Hepatocyte (in vitro differentiated cells): Measurements from ENCODE around the gene IL1RAPL2. TPM values are rescaled to one million over a fixed set of nuclear protein-coding genes. Genes with fewer than 3 reads are reported as not detected.

Source experiments
- DNase-seq: peaks from one replicate; pipeline ENCODE4 v3.0.0-alpha.2; 2016; ENCODE audit warnings: low spot score
- H2AFZ ChIP-seq: fragments of 200-600 bp; sonication (generic); 2 replicates; pipeline ENCODE4 v1.6.0; 2016; ENCODE audit warnings: antibody characterized with exemption, mild to moderate bottlenecking
- H3K27ac ChIP-seq: fragments of 200-600 bp; sonication (generic); 2 replicates; pipeline ENCODE4 v1.5.1; 2016; ENCODE audit warnings: mild to moderate bottlenecking
- H3K27me3 ChIP-seq: fragments of 200-600 bp; sonication (generic); 2 replicates; pipeline ENCODE4 v1.6.1; 2016
- H3K36me3 ChIP-seq: fragments of 200-600 bp; sonication (generic); replicated peaks from 2 replicates; pipeline ENCODE4 v1.5.1; 2016; ENCODE audit warnings: low read depth; ENCODE audit not compliant: insufficient read depth
- H3K4me1 ChIP-seq: fragments of 200-600 bp; sonication (generic); 2 replicates; pipeline ENCODE4 v1.5.1; 2016; ENCODE audit warnings: mild to moderate bottlenecking, moderate library complexity; ENCODE audit not compliant: insufficient read depth
- H3K4me2 ChIP-seq: fragments of 200-600 bp; sonication (generic); 2 replicates; pipeline ENCODE4 v1.6.0; 2016
- H3K4me3 ChIP-seq: fragments of 200-600 bp; sonication (generic); 2 replicates; pipeline ENCODE4 v1.5.1; 2016; ENCODE audit warnings: mild to moderate bottlenecking
- H3K79me2 ChIP-seq: fragments of 200-600 bp; sonication (generic); 2 replicates; pipeline ENCODE4 v1.6.0; 2017; ENCODE audit warnings: mild to moderate bottlenecking
- H3K9me2 ChIP-seq: fragments of 200-600 bp; sonication (generic); replicated peaks from 2 replicates; pipeline ENCODE4 v1.6.0; 2017; ENCODE audit warnings: mild to moderate bottlenecking; ENCODE audit not compliant: insufficient read depth
- H3K9me3 ChIP-seq: fragments of 200-600 bp; sonication (generic); 2 replicates; pipeline ENCODE4 v1.5.1; 2016; ENCODE audit warnings: low read depth, mild to moderate bottlenecking
- H4K20me1 ChIP-seq: fragments of 200-600 bp; sonication (generic); 2 replicates; pipeline ENCODE4 v1.6.0; 2016; ENCODE audit warnings: mild to moderate bottlenecking; ENCODE audit not compliant: insufficient read depth, poor library complexity, severe bottlenecking
- CTCF ChIP-seq: fragments of 200-600 bp; sonication (generic); IDR thresholded peaks from 2 replicates; pipeline ENCODE4 v1.5.1; 2016; ENCODE audit warnings: antibody characterized with exemption, mild to moderate bottlenecking; ENCODE audit not compliant: poor library complexity
- EZH2 ChIP-seq: fragments of 200-600 bp; sonication (generic); IDR thresholded peaks from 2 replicates; pipeline ENCODE4 v1.6.1; 2016; ENCODE audit warnings: antibody characterized with exemption, mild to moderate bottlenecking, borderline replicate concordance
- EZH2phosphoT487 ChIP-seq: fragments of 200-600 bp; sonication (generic); IDR thresholded peaks from one replicate; pipeline ENCODE4 v1.6.1; 2018; ENCODE audit warnings: antibody characterized with exemption, mild to moderate bottlenecking, low read depth, moderate library complexity; ENCODE audit not compliant: unreplicated experiment, severe bottlenecking
- WGBS: methylation state at CpG from one replicate; pipeline ENCODE4 v1.1.6; 2016; ENCODE audit warnings: low lambda C conversion rate; ENCODE audit errors: missing lambda C conversion rate; 5-methylcytosine and 5-hydroxymethylcytosine counted together
- polyA plus RNA-seq: library from polyadenylated mRNA; unstranded; fragments of >200 nt; fragmentation: Nextera tagmentation; extraction: Ambion mirVana; gene quantifications from 2 replicates; pipeline ENCODE4 v1.2.1, GENCODE V29; 2016
- total RNA-seq: library from RNA; depleted of rRNA; stranded (reverse); fragments of >200 nt; gene quantifications from 2 replicates; pipeline ENCODE4 v1.2.3, GENCODE V29; 2014

The IL1RAPL2 gene
- total and polyA plus RNA-seq, 2 experiments from 2014 or later = 0.40 TPM; not detected in 1

- no peaks in the 10 kb centered on the region for H3K9me2 ChIP-seq
- H4K20me1 ChIP-seq = no peaks in the 10 kb centered on the region
- H3K27ac ChIP-seq = no peak overlapping the region
- H3K36me3 ChIP-seq = no peaks in the 10 kb centered on the region
- DNase-seq = no peak
- H2AFZ ChIP-seq = no peak overlapping the region
- TF ChIP-seq EZH2 (no peak), CTCF (no peak), EZH2phosphoT487 (no peak)
- no peak overlapping the region for H3K4me3 ChIP-seq
- no peak overlapping the region for H3K4me2 ChIP-seq
- H3K9me3 ChIP-seq = no peaks in the 10 kb centered on the region
- H3K4me1 ChIP-seq = no peaks in the 10 kb centered on the region
- no peaks in the 10 kb centered on the region for H3K27me3 ChIP-seq
- no peaks in the 10 kb centered on the region for H3K79me2 ChIP-seq
These were observed 387.3 kb downstream of the IL1RAPL2 start for GRCh38 chrX:104953251-104953650.

- WGBS = 52% methylated on average over 1 of the region's 1 CpG
- H3K9me3 ChIP-seq = no peaks in the 10 kb centered on the region
- TF ChIP-seq CTCF (no peak), EZH2 (no peak), EZH2phosphoT487 (no peak)
- no peak overlapping the region for H2AFZ ChIP-seq
- no peak overlapping the region for H3K27ac ChIP-seq
- H3K4me1 ChIP-seq = no peaks in the 10 kb centered on the region
- no peaks in the 10 kb centered on the region for H3K36me3 ChIP-seq
- no peak overlapping the region for H3K4me3 ChIP-seq
- no peak for DNase-seq
- no peaks in the 10 kb centered on the region for H3K9me2 ChIP-seq
- H4K20me1 ChIP-seq = no peaks in the 10 kb centered on the region
- H3K79me2 ChIP-seq = no peaks in the 10 kb centered on the region
- no peak overlapping the region for H3K4me2 ChIP-seq
- no peaks in the 10 kb centered on the region for H3K27me3 ChIP-seq
These were observed 395.9 kb downstream of the IL1RAPL2 start for GRCh38 chrX:104961926-104962325.

- H3K4me3 ChIP-seq = no peak overlapping the region
- H3K9me3 ChIP-seq = no peaks in the 10 kb centered on the region
- H3K4me1 ChIP-seq = no peaks in the 10 kb centered on the region
- no peaks in the 10 kb centered on the region for H3K27me3 ChIP-seq
- H3K4me2 ChIP-seq = no peak overlapping the region
- H3K9me2 ChIP-seq = no peaks in the 10 kb centered on the region
- no peak for DNase-seq
- H4K20me1 ChIP-seq = no peaks in the 10 kb centered on the region
- H3K36me3 ChIP-seq = no peaks in the 10 kb centered on the region
- H3K27ac ChIP-seq = no peak overlapping the region
- no peak overlapping the region for H2AFZ ChIP-seq
- no peaks in the 10 kb centered on the region for H3K79me2 ChIP-seq
- TF ChIP-seq EZH2 = no peak
- TF ChIP-seq EZH2phosphoT487 = no peak
- TF ChIP-seq CTCF = no peak
These were observed 402.2 kb downstream of the IL1RAPL2 start for GRCh38 chrX:104968241-104968640.

GRCh38 chrX:104972737-104973136, 406.7 kb downstream of the IL1RAPL2 start:
- H3K4me2 ChIP-seq = no peak overlapping the region
- no peak for DNase-seq
- no peak overlapping the region for H2AFZ ChIP-seq
- no peaks in the 10 kb centered on the region for H3K9me3 ChIP-seq
- no peaks in the 10 kb centered on the region for H3K4me1 ChIP-seq
- no peaks in the 10 kb centered on the region for H3K36me3 ChIP-seq
- no peaks in the 10 kb centered on the region for H3K27me3 ChIP-seq
- no peak for TF ChIP-seq CTCF
- no peak for TF ChIP-seq EZH2phosphoT487
- TF ChIP-seq EZH2 = no peak
- H3K4me3 ChIP-seq = no peak overlapping the region
- no peaks in the 10 kb centered on the region for H3K79me2 ChIP-seq
- H4K20me1 ChIP-seq = no peaks in the 10 kb centered on the region
- H3K27ac ChIP-seq = no peak overlapping the region
- WGBS = 53% methylated on average over 1 of the region's 1 CpG
- H3K9me2 ChIP-seq = no peaks in the 10 kb centered on the region
